ENCODE results near the gene CDC42BPA. TPM values are rescaled to one million over a fixed set of nuclear protein-coding genes. Genes with fewer than 3 reads are reported as not detected.

Gene CDC42BPA
- total RNA-seq, 4 donors from 2014 or later: 47.0 to 58.6 (median 54.8) TPM

DNA sequence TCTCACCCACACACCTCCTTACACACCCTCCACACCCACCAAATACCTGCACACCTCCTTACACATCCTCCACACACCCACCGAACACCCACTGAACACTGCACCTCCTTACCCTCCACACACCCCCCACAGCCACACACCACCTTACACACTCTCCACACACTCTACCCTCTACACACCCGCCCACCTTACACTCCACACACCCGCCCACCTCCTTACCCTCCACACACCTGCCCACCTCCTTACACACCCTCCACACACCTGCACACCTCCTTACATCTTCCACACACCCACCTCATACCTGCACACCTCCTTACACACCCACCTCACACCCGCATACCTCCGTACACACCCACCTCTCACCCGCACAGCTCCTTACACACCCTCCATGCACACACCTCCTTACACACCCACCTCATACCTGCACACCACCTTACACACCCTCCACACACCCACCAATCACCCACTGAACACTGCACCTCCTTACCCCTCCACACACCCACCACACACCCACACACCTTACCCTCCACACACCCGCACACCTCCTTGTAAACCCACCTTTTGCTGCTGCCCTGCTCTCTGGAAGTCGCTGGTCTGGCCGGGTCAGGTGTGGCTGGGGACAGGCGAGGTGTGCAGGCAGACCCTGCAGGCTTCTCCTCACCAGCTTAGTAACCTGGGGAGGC lies 339.7 kb downstream of the CDC42BPA start:
- 96 to 99% methylated on average over 5 to 10 of the region's 10 CpGs for WGBS, 2 donors
- Histone ChIP-seq H3K4me3 (no peak overlapping the region), H3K9me3 (no peaks in the 10 kb centered on the region), H3K36me3 (peaks cover 0 to 55% (median 0%) of the 10 kb centered on the region in 3 donors), H3K27me3 (no peaks in the 10 kb centered on the region), H3K4me1 (peaks cover 5 to 39% (median 21%) of the 10 kb centered on the region in 4 donors), H3K27ac (no peak overlapping the region)
- TF ChIP-seq POLR2A (IDR thresholded peaks at IDR 0.05) (no peak), EP300 (IDR thresholded peaks at IDR 0.05) (no peak)
- TF ChIP-seq, protein P1, sequence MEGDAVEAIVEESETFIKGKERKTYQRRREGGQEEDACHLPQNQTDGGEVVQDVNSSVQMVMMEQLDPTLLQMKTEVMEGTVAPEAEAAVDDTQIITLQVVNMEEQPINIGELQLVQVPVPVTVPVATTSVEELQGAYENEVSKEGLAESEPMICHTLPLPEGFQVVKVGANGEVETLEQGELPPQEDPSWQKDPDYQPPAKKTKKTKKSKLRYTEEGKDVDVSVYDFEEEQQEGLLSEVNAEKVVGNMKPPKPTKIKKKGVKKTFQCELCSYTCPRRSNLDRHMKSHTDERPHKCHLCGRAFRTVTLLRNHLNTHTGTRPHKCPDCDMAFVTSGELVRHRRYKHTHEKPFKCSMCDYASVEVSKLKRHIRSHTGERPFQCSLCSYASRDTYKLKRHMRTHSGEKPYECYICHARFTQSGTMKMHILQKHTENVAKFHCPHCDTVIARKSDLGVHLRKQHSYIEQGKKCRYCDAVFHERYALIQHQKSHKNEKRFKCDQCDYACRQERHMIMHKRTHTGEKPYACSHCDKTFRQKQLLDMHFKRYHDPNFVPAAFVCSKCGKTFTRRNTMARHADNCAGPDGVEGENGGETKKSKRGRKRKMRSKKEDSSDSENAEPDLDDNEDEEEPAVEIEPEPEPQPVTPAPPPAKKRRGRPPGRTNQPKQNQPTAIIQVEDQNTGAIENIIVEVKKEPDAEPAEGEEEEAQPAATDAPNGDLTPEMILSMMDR (IDR thresholded peaks at IDR 0.05): no peak
- no peak for DNase-seq (ENCODE audit: low spot score in 2 of 2)

DNA sequence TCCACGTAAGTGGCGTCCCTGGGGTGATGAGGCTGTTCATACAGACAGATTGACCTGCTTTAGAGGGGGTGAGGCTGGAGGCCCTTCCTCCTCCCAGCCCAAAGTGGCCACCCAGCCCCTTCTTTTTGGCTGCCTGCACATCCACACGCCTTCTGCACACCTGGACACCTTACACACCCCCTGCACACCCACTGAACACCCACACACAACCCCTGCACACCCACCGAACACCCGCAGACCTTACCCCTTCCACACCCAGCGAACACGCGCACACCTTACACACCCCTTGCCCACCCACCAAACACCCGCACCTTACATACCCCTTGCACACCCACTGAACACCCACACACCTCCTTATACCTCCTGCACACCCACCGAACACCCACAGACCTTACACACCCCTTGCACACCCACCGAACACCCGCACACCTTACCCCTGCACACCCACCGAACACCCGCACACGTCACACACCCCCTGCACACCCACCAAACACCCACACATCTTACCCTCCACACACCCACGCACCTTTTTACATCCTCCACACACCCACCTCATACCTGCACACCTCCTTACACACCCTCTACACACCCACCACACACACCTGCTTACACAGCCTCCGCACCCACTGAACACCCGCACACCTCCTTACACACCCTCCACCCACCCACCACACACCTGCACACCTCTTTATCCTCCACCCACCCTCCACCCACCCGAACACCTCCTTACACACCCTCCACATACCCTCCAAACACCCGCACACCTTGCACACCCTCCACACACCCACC lies 340.5 kb downstream of the CDC42BPA start:
- Histone ChIP-seq H3K27ac (no peak overlapping the region), H3K4me1 (peaks cover 5 to 45% (median 27%) of the 10 kb centered on the region in 4 donors), H3K4me3 (no peak overlapping the region), H3K9me3 (no peaks in the 10 kb centered on the region), H3K27me3 (no peaks in the 10 kb centered on the region), H3K36me3 (peaks cover 0 to 48% (median 0%) of the 10 kb centered on the region in 3 donors)
- TF ChIP-seq, protein P1 (IDR thresholded peaks at IDR 0.05): no peak
- TF ChIP-seq EP300 (IDR thresholded peaks at IDR 0.05): no peak
- TF ChIP-seq POLR2A (IDR thresholded peaks at IDR 0.05): no peak
- no peak for DNase-seq (ENCODE audit: low spot score in 2 of 2)
- 87 to 96% methylated on average over 20 of the region's 20 CpGs for WGBS, 2 donors

DNA sequence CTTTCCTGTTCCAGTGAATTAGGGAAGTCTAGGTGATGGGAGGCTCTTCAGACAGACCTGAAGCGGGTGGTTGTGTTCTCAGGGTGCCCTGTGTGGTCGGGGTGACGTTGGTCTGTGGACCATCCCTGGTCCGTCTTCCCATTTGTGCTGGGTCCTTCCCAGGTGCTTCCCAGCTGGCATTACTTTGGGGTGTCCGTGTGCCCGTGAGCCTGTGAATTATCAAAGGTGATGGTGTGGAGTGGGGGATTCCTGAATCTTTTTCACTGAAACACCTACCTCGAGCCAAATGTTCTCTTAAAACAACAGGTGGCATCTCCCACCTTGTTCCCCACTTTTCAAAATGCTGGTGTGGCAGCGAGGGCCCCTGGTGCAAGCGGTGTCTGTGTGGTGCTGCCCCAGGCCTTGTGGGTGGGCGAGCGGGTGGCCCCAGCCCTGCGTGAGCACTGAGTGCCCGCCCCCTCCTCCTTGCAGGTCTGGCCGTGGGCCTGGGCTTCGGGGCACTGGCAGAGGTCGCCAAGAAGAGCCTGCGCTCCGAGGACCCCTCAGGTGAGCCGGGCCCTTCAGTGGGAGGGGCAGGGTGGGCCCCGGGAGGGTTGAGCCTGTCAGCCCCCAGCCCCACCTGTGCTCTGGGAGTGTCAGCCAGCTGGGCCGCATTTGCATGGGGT lies 341.2 kb downstream of the CDC42BPA start:
- Histone ChIP-seq H3K27me3 (no peaks in the 10 kb centered on the region), H3K36me3 (peaks cover 0 to 44% (median 0%) of the 10 kb centered on the region in 3 donors), H3K4me1 (peaks cover 5 to 45% (median 27%) of the 10 kb centered on the region in 4 donors), H3K9me3 (peaks cover 0 to 2% (median 0%) of the 10 kb centered on the region in 4 donors), H3K27ac (no peak overlapping the region), H3K4me3 (no peak overlapping the region)
- DNase-seq (ENCODE audit: low spot score in 2 of 2): no peak
- TF ChIP-seq EP300 (IDR thresholded peaks at IDR 0.05) (no peak), POLR2A (IDR thresholded peaks at IDR 0.05) (no peak)
- TF ChIP-seq, protein P1 (IDR thresholded peaks at IDR 0.05): no peak
- 83 to 96% methylated on average over 12 to 17 of the region's 21 CpGs for WGBS, 2 donors

DNA sequence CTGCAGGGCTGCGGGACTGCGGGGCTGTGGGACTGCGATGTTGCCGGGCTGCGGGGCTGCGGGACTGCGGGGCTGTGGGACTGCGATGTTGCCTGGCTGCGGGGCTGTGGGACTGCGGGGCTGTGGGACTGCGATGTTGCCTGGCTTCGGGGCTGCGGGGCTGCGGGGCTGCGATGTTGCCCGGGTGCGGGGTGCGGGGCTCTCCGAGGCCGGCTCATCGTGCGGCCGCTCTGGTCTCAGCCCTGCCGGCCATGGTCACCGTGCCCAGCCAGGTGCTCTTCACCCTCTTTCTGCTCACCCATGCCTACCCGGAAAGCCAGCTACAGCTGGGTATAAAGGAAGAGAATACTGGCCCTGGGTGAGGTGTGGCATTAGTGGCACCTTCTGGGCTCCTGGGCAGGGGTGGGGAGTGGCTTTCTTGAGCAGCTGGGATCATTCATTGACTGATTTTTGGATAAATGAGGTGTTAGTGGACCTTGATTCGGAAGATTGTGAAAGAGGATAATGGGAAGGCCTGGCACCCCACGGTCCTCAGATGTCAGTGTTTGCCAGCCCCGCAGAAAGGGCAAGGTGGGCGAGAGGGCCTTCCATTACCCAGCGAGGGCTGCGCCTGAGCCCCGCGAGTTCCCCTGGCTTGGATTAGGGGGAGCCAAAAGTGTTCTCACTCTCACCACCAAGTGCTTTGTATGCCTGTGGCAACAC lies 341.9 kb downstream of the CDC42BPA start:
- peaks cover 5 to 45% (median 27%) of the 10 kb centered on the region in 4 donors for H3K4me1 ChIP-seq
- TF ChIP-seq, protein P1 (IDR thresholded peaks at IDR 0.05): no peak
- TF ChIP-seq POLR2A (IDR thresholded peaks at IDR 0.05): no peak
- no peak for TF ChIP-seq EP300 (IDR thresholded peaks at IDR 0.05)
- no peak for DNase-seq (ENCODE audit: low spot score in 2 of 2)
- H3K4me3 ChIP-seq: no peak overlapping the region
- H3K36me3 ChIP-seq: peaks cover 0 to 44% (median 0%) of the 10 kb centered on the region in 3 donors
- H3K27me3 ChIP-seq: no peaks in the 10 kb centered on the region
- 95 to 96% methylated on average over 26 to 34 of the region's 34 CpGs for WGBS, 2 donors
- peaks cover 0 to 9% (median 3%) of the 10 kb centered on the region in 4 donors for H3K9me3 ChIP-seq
- no peak overlapping the region for H3K27ac ChIP-seq
